B cell (primary cell): ENCODE data around the gene PRCC. TPM values are rescaled to one million over a fixed set of nuclear protein-coding genes. Genes with fewer than 3 reads are reported as not detected.

ENCODE experiments used
- ATAC-seq: fragments of 200-7000 bp; cut with Tn5 transposase; one replicate; pipeline ENCODE4 v1.10.0; 2021; ENCODE audit warnings: low read depth, mild to moderate bottlenecking, moderate number of reproducible peaks, moderate library complexity
- CTCF ChIA-PET: fragments of 350-600 bp; sonication (Branson Sonifier 250); formaldehyde crosslinking; loops from one replicate; lab custom pipeline; 2021; ENCODE audit warnings: antibody characterized with exemption, inconsistent platforms; lab: Charles Lee
- POLR2A ChIA-PET: fragments of 350-600 bp; sonication (Branson Sonifier 250); formaldehyde crosslinking; loops from one replicate; lab custom pipeline; 2021; ENCODE audit warnings: antibody characterized with exemption; lab: Charles Lee
- DNase-seq: peaks from one replicate; pipeline ENCODE4 v3.0.0; 2013
- H2AFZ ChIP-seq: 2 replicates; pipeline ENCODE4 v1.6.1; 2012; ENCODE audit warnings: mild to moderate bottlenecking, low read depth, low read length; ENCODE audit not compliant: insufficient read depth, poor library complexity, severe bottlenecking
- H3K27ac ChIP-seq, 2 donors: 1 replicate in 1 of 2; 2 replicates in 1 of 2; pipeline ENCODE4 v1.5.1; 2012 to 2013; ENCODE audit warnings: low read length in 2 of 2, mild to moderate bottlenecking in 2 of 2, moderate library complexity in 1 of 2
- H3K27me3 ChIP-seq, 4 experiments: fragments of 200-600 bp in 1 of 4; sonication (generic) in 1 of 4; replicated peaks in 1 of 4; 1 replicate in 2 of 4; 2 replicates in 2 of 4; pipeline versions ENCODE4 v1.6.1 to v1.7.0; 2013 to 2016; ENCODE audit warnings: low read length in 3 of 4, mild to moderate bottlenecking in 2 of 4, mixed read lengths in 1 of 4, moderate library complexity in 1 of 4; ENCODE audit not compliant: insufficient read depth in 4 of 4, control insufficient read depth in 3 of 4; ENCODE audit errors: control extremely low read depth in 1 of 4
- H3K36me3 ChIP-seq, 2 experiments: replicated peaks in 1 of 2; 1 replicate in 1 of 2; 2 replicates in 1 of 2; pipeline versions ENCODE4 v1.6.1 to v1.7.1; 2013; ENCODE audit warnings: low read length in 1 of 2; ENCODE audit not compliant: insufficient read depth in 2 of 2, control insufficient read depth in 1 of 2; ENCODE audit errors: control extremely low read depth in 1 of 2, extremely low read depth in 1 of 2
- H3K4me1 ChIP-seq, 2 donors: fragments of 200-600 bp in 1 of 2; sonication (generic) in 1 of 2; 1 replicate in 1 of 2; 2 replicates in 1 of 2; pipeline versions ENCODE4 v1.5.1 to v1.6.1; 2013 to 2017; ENCODE audit warnings: low read length in 2 of 2; ENCODE audit not compliant: control insufficient read depth in 2 of 2, insufficient read depth in 2 of 2
- H3K4me2 ChIP-seq: replicated peaks from 2 replicates; pipeline ENCODE3; 2012; ENCODE audit warnings: mild to moderate bottlenecking, low read depth, low read length; ENCODE audit not compliant: poor library complexity, severe bottlenecking
- H3K4me3 ChIP-seq, 5 experiments: fragments of 200-600 bp in 1 of 5; sonication (generic) in 1 of 5; 1 replicate in 3 of 5; 2 replicates in 2 of 5; pipeline versions ENCODE4 v1.5.1 to v1.7.0; 2011 to 2016; ENCODE audit warnings: low read length in 4 of 5, mild to moderate bottlenecking in 4 of 5, low read depth in 2 of 5, control low read depth in 1 of 5, moderate library complexity in 1 of 5; ENCODE audit not compliant: insufficient read depth in 1 of 5; ENCODE audit errors: control extremely low read depth in 1 of 5, extremely low read depth in 1 of 5
- H3K79me2 ChIP-seq: fragments of 200-600 bp; sonication (generic); one replicate; pipeline ENCODE4 v1.6.0; 2016; ENCODE audit warnings: low read length; ENCODE audit not compliant: control insufficient read depth, insufficient read depth
- H3K9ac ChIP-seq: fragments of 200-600 bp; sonication (generic); 2 replicates; pipeline ENCODE4 v1.6.1; 2017; ENCODE audit warnings: mild to moderate bottlenecking, low read length, moderate library complexity
- H3K9me3 ChIP-seq, 3 donors: one replicate each; pipeline versions ENCODE4 v1.6.1 to v1.7.1; 2013; ENCODE audit warnings: low read length in 2 of 3; ENCODE audit not compliant: control insufficient read depth in 2 of 3, insufficient read depth in 1 of 3; ENCODE audit errors: control extremely low read depth in 1 of 3
- H4K20me1 ChIP-seq: 2 replicates; pipeline ENCODE4 v1.6.0; 2012; ENCODE audit warnings: mild to moderate bottlenecking, low read length; ENCODE audit not compliant: insufficient read depth, control insufficient read depth, poor library complexity, severe bottlenecking
- H3K27ac Mint-ChIP-seq: one replicate; pipeline ENCODE4 v1.8.0; 2021; ENCODE audit warnings: mixed read lengths
- H3K27me3 Mint-ChIP-seq: one replicate; pipeline ENCODE4 v1.8.0; 2021; ENCODE audit warnings: mixed read lengths
- H3K4me1 Mint-ChIP-seq: one replicate; pipeline ENCODE4 v1.8.0; 2021; ENCODE audit warnings: mixed read lengths
- H3K4me3 Mint-ChIP-seq: one replicate; pipeline ENCODE4 v1.8.0; 2021; ENCODE audit warnings: mixed read lengths
- H3K9me3 Mint-ChIP-seq: one replicate; pipeline ENCODE4 v1.8.0; 2022; ENCODE audit warnings: mixed read lengths; ENCODE audit not compliant: insufficient read depth
- CTCF ChIP-seq: fragments of 200-600 bp; IDR thresholded peaks from one replicate; pipeline ENCODE4 v1.8.0; 2022; ENCODE audit warnings: antibody characterized with exemption, mild to moderate bottlenecking
- EZH2 ChIP-seq: IDR thresholded peaks from 2 replicates; pipeline ENCODE4 v1.6.1; 2012; ENCODE audit warnings: borderline replicate concordance, low read depth, mild to moderate bottlenecking, moderate library complexity, low read length; ENCODE audit not compliant: insufficient read depth, poor library complexity, severe bottlenecking
- WGBS: methylation state at CpG from one replicate; pipeline ENCODE4 v1.1.5; 2013; ENCODE audit warnings: missing lambda C conversion rate; ENCODE audit not compliant: insufficient coverage; 5-methylcytosine and 5-hydroxymethylcytosine counted together
- intact Hi-C: fragments of 100-400 bp; cut with micrococcal nuclease; formaldehyde crosslinking; loops from one replicate; pipeline ENCODE4 v1.10.0; 2022
- polyA plus RNA-seq: library from polyadenylated mRNA; depleted of rRNA; stranded (reverse); fragments of >200 nt; gene quantifications from 2 replicates; pipeline ENCODE4 v1.2.3, GENCODE V29; 2012
- total RNA-seq, 2 donors: library from RNA; stranded (reverse); fragments of 120-200 nt in 1 of 2; gene quantifications; 1 replicate in 1 of 2; 2 replicates in 1 of 2; pipeline versions ENCODE4 v1.2.3 to v1.2.4, GENCODE V29; 2013 to 2022

PRCC gene
- total and polyA plus RNA-seq, 2 donors (not counting 1 experiment from before 2014, with no cell fraction given): 55.7 to 83.4 TPM

GRCh38 chr1:156803086-156803851 is 35.9 kb downstream of the PRCC start:
- H3K27ac ChIP-seq: no peak overlapping the region
- H3K9ac ChIP-seq: no peak overlapping the region
- H3K79me2 ChIP-seq: no peaks in the 10 kb centered on the region
- no peaks in the 10 kb centered on the region for H3K27me3 Mint-ChIP-seq
- no peak for TF ChIP-seq EZH2
- no peak overlapping the region for H3K4me3 ChIP-seq
- no peak overlapping the region for H3K27ac Mint-ChIP-seq
- H3K9me3 Mint-ChIP-seq: no peaks in the 10 kb centered on the region
- H3K36me3 ChIP-seq: peaks cover 0 to 35% of the 10 kb centered on the region in 2 experiments
- 98% methylated on average over 7 of the region's 13 CpGs for WGBS
- ATAC-seq (no peak), DNase-seq (no peak)
- H3K9me3 ChIP-seq: no peaks in the 10 kb centered on the region
- no peaks in the 10 kb centered on the region for H4K20me1 ChIP-seq
- no peak overlapping the region for H2AFZ ChIP-seq
- H3K4me1 Mint-ChIP-seq: peaks cover 4% of the 10 kb centered on the region
- intact Hi-C loops: no loop called here
- H3K4me3 Mint-ChIP-seq: no peak overlapping the region
- POLR2A ChIA-PET: no interaction called here
- no peaks in the 10 kb centered on the region for H3K27me3 ChIP-seq
- H3K4me1 ChIP-seq: peaks cover 0 to 6% of the 10 kb centered on the region in 2 donors
- CTCF ChIA-PET: interaction anchor here (1.0 to 1.2 kb wide), 3 partner anchors 35 to 418 kb away, joined by 3 read pairs; no protein-coding TSS in a partner anchor
- H3K4me2 ChIP-seq: no peak overlapping the region

- no peak overlapping the region for H3K4me2 ChIP-seq
- ChIA-PET POLR2A (no interaction called here), CTCF (no interaction called here)
- DNase-seq (no peak), ATAC-seq (no peak)
- Mint-ChIP-seq H3K4me3 (no peak overlapping the region), H3K4me1 (peaks cover 4% of the 10 kb centered on the region), H3K9me3 (no peaks in the 10 kb centered on the region), H3K27ac (no peak overlapping the region), H3K27me3 (no peaks in the 10 kb centered on the region)
- H2AFZ ChIP-seq: no peak overlapping the region
- intact Hi-C loops: no loop called here
- no peak overlapping the region for H3K4me3 ChIP-seq
- TF ChIP-seq CTCF (no peak), EZH2 (no peak)
- no peaks in the 10 kb centered on the region for H3K27me3 ChIP-seq
- no peak overlapping the region for H3K27ac ChIP-seq
- peaks cover 0 to 29% of the 10 kb centered on the region in 2 experiments for H3K36me3 ChIP-seq
- no peaks in the 10 kb centered on the region for H4K20me1 ChIP-seq
- no peak overlapping the region for H3K9ac ChIP-seq
- H3K4me1 ChIP-seq: peaks cover 0 to 6% of the 10 kb centered on the region in 2 donors
- H3K79me2 ChIP-seq: no peaks in the 10 kb centered on the region
- no peaks in the 10 kb centered on the region for H3K9me3 ChIP-seq
- WGBS: 78% methylated on average over 3 of the region's 3 CpGs
These were observed 36.7 kb downstream of the PRCC start for GRCh38 chr1:156804026-156804425.
